ENCODE measurements around the gene ZSCAN9.
A peak's percentile ranks its signal among the peaks of the same experiment; 100 is the strongest.

The ZSCAN9 gene

DNA sequence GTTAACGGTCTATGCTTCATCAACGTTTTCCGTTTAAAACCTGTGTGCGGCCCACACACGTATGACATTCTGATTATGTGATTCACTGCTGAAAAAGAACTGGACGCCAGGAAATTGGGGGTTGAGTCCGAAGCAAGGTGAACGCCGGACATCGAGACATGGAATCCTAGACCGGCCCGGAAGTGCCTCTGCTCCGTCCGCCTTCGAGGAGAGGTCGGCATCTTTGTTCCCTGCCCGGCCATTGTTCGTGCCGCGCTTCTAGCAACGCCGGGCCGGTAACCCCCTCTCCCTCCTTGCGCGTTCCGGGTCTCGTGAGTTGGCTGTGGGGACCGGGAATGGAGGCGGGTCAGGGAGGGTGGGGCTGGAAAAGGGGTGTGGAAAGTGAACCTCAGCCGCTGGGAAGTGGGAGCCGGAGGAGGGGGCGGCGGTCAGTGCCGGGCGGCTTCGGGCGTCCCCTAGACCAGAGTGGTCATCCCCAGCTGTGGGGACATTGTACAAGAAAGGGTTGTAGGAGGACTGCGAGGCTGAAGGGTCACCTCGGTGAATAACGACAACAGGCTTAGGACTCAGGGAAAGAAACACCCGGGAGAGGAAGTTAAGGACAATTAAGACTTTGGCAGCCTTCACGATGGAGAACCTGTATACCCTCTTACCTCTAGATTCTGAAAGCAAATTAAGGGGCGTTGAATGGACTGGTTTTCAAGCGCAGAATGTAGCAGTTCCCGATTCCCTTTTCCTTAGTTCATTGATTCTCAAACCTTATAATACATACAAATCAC is at the start of gene ZSCAN9:
Gene ZSCAN9, plus strand, starts transcription at position 220 of the 779 bp plus-strand sequence. CDS start 1,810 bp downstream, outside the sequence.
- DNase-seq: peak; percentile 50 to 55

- no peak for DNase-seq
These were observed 48.7 kb upstream of the ZSCAN9 start for GRCh38 chr6:28176373-28176772.

- DNase-seq: no peak
These were observed 42.8 kb upstream of the ZSCAN9 start for GRCh38 chr6:28182255-28182654.

DNA sequence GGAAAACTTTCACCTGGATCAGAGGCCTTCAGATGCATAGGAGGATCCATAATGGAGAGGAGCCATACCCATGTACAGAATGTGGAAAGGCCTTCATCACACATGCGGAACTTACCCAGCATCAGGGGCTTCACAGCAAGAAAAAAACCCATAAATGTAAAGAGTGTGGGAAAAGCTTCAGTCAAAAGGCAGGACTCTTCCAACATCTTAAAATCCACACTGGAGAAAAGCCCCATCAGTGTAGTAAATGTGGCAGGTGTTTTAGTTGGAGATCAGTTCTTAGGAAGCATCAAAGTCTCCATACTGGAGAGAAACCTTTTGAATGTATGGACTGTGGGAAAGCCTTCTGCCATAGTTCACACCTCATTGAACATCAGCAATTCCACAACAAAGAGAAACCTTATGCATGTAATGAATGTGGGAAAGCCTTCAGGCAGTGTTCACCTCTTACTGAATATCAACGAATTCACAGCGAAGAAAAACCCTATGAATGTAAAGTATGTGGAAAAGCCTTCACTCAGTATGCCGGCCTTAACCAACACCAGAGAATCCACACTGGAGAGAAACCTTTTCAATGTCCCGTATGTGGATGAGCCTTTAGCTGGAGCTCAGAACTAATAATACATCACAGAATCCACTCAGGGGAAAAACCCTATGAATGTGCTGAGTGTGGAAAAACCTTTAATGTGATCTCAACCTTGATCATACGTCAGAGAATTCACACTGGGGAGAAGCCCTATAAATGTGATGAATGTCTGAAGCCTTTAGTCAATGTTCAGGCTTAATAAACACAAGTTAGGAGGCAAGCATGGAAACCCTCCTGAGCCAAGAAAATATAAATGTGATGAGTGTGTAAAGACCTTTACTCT is 36.7 kb upstream of the ZSCAN9 start:
- no peak for DNase-seq

DNA sequence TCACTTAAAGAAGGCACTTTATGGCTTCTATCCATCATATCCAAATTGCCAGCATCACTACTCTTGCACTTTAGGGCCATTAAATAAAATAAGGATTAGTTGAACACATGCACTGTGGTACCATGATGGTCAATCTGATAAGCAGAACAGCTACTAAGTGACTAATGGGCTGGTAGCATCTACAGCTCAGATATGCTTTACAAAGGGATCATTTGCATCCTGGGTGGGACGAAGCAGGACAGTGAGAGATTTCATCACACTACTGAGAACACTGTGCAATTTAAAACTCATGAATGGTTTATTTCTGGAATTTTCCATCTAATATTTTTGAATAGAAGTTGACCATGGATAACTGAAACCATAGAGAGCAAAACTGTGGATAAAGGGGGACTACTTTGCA is 25.1 kb upstream of the ZSCAN9 start:
- DNase-seq: no peak

GRCh38 chr6:28203201-28203600 is 21.9 kb upstream of the ZSCAN9 start:
- no peak for DNase-seq

DNA sequence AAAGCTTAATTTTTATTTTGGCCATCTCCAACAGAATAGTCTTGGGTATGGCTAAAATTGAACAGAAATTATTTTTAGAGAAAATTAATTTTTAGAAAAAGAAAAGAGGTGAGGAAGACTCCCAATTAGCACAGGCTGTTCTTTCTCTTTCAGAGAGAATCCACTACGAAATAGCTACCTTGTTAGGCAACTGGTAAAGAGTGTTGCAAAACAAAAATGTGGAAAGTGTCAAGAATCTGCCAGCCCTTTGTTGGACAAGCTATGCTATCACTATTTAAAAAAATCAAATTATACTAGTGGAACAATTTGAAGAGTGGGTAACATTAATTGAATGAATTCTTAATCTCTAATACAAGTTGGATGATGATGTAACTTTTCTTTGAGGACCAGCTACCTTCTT is 19.2 kb upstream of the ZSCAN9 start:
- no peak for DNase-seq

- DNase-seq: no peak
These were observed 18.5 kb upstream of the ZSCAN9 start for GRCh38 chr6:28206527-28206926.

GRCh38 chr6:28206928-28207509 is 18.1 kb upstream of the ZSCAN9 start:
- no peak for DNase-seq

GRCh38 chr6:28207510-28208110 is 17.5 kb upstream of the ZSCAN9 start:
- peak in 1 of 2 donors; percentile 49 for DNase-seq

DNA sequence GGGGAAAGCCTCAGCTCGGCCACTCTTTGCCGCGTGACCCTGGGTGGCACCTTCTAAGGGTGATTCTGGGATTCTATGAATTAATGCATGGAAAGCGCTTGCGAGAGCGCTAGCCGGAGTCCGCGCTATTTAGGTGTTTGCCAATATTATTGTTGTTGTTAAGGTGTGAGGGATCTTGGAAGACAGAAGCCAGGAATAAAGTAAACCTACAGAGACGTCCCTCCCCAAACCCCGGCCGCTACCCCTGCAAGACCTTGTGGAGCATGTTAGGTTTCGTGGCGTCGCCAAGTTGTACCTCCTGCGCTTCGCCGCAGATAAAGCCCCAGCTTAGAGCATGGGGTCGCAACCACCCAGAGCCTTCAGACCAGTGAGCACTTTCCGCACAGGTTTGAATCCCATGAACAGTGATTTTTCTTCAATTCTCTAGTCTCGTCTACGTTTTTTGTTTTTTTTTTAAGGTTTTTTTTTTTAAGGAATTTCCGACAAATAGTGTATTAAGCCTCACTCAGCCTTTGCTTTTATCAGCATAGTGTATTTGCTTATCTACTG is 16.9 kb upstream of the ZSCAN9 start:
- DNase-seq: peak in 1 of 2 donors; percentile 10

GRCh38 chr6:28209753-28210535 is 15.1 kb upstream of the ZSCAN9 start:
- DNase-seq: no peak

GRCh38 chr6:28211840-28212509 is 13.1 kb upstream of the ZSCAN9 start:
- no peak for DNase-seq

- DNase-seq: peak; percentile 65 to 80
These were observed 12.4 kb upstream of the ZSCAN9 start for GRCh38 chr6:28212510-28213212.

DNA sequence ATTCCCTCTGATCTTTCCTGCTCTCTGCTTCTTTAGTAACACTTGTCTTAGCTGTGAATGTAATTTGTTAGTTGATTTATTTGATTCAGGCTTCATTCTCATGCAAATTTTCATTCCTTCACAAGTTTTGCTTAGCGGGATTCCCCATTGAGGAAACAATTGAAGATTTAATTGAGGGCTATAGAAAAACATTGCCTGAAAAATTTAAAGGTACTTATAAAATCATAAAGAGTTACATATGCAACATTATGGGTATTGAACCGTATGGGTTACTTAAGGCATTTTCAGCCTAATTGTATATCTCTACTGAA is 11.9 kb upstream of the ZSCAN9 start:
- DNase-seq: no peak

DNA sequence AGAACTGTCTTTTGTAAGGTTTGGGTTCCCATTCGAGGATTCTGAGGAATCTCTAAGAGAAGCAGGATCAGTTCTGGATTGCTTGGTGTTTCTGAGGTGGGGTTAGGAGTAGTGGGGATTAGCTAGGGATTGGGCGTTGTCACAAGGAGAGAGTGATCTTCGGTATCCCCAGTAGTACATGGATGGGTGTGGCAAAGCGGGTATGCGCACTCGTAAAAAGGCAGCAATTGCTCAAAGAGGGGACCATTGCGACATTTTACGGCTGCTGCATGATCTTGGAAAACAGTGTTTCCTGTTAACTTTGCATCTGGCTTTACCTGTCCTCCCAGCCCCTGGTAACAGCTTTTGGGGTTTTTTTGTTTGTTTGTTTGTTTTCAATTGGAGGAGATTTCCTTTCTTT is 9.7 kb upstream of the ZSCAN9 start:
- DNase-seq: no peak

DNA sequence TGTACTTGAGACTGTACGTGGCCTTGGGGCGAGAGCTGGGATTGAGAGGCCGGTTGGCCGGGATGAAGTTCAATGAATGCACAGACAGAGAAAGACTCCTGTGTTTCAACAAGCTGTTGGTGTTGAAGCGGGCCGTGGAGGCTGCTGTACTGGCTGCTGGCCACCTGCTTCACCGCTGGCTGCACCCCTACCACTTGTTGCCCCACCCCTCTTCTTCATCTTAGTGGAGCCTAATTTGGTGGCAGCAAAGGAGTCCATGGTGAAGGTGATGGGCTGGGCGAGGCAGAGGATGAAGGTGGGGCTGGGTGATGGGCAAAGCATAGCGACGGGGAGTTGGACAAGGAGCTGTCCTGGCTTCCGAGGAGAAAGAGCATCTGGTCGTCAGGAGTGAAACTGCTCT is 7.2 kb upstream of the ZSCAN9 start:
- DNase-seq: no peak

DNA sequence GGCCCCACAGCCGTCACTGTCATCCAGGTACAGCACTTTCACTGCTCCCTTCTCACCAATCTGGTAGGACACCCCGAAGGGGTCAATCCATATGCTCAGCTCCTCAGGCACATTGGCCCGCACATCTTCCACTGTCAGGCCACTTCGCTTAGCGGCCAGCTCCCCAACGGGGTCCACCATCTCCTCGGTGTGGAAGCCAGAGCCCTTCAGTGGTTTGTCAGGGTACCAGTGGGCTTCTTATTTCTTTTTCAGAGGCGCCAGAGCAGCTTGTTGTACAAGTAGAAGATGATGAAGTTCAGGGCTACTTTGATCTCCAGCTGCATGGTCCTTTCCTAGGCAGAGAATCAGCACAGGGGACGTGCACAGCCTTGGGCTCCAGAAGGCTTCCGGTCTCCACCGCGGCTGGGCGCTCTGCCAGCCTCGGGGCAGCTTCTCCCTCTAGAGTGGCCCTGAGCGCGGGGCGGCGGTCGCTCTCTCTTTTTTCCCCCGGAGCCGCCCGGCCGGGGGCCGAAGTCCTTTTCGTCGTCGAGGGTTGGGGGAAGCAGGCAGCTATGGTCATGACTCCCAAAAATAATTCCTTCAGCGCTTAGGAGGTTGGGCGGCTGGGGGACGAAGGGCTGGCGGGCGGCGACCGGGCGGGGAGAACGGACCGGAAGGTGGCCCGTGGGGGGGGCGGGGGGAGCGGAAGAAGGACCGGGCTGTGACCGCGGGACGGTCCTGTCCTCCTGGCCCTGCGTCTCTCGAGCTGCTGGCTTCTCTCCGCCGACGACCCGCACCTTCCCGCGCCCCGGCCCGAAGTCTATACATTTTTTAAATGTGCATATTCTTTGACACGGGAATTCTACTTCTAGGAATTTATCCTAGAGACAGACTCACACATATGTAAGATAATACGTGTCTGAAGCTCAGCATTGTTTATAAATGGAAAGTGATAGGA is 6.5 kb upstream of the ZSCAN9 start:
- DNase-seq: peak; percentile 35 to 64

DNA sequence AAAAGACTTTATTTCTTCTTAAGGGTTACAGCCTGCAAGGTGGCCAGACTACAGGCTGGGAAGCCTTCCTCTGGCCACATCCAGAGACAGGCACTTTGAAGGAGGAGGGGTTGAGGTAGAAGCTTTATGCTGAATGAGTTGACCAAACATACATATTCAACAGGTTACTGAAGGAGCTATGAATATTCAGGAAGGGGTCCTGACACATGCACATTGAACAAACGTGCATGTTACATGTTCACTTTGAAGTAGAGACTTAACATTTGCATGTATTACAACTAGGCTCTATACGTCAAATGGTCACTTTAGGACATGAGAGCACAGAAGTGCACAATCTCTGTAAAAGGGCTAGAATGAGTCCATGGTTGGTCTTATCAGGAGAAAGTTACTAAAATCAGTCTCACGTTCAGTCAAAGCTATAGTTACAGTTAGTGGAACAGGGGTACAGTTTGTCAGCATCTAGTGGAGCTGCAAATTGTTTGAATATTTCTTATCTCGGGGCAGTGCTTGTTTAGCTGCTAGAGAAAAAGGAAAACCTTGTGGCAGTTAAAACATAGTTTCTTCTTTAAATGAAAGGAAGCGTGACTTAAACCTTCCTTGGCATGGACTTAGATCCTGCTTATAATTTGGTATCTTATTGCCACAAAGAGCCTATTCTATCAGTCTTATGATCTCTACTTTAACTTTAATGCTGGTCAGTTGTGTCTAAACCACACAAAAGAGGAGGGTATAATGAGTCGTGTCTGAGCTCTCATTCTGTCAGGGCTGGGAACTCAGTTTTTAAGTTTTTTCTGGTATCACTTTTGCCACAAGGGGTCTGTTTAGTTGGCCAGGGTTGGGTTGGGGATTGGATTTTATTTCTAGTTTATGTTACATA is 4.6 kb upstream of the ZSCAN9 start:
- no peak for DNase-seq

Data from stimulated activated CD4-positive, alpha-beta T cell treated with anti-CD3 and anti-CD28 coated beads, Interleukin-2, amount 100 ng/mL, for 24 hours (primary cell).